ENCODE data around the gene TSHR.
"Not testable (repeated sequence)": the region's sequence is repeated elsewhere in the genome, so short reads cannot be mapped to it uniquely, and the experiment has no call there.

Gene TSHR

GRCh38 chr14:80953211-80953610, 2.2 kb upstream of the TSHR start:
- not testable (repeated sequence) for DNase-seq

GRCh38 chr14:80954687-80955299, 628 bp upstream of the TSHR start:
- DNase-seq = peak; percentile 81

DNA sequence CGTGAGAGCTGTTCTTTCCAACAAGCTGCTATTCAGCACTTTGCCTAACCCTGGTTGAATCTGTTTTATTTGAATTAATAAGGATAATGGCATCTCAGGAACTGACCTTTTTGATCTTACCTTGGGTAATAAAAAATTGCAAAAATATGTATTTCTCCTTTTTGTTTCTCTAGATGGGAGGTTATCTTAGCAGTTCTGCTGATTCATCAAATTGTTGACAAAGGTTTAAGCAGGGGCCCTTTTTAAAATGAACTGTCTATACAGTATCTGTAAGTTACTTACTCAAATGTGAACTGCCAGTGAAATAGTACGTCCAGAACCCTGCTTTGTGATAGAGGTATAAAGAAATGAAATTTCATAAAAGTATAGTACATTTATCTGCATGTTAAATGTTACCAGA, 681 bp downstream of the TSHR start:
- no peak for DNase-seq

DNA sequence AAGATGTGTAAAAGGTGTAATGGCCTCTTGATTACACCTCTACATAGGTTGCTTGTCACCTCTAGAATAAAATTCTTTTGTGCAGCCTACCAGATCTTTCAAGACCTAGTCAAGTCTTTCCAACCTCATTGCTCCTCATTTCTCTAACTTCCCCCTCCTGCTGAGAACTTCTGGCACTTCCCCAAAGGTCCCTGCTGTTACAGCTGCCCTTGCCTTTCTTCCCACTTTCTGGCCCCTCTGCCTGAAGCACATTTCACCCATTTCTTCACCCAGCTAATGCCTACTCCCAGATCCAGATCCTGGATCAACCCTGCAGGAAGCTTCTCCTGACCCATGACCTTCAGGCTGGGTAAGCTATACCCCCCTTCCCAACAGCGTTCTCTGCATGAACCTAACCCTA, 1.5 kb downstream of the TSHR start:
- no peak for DNase-seq

- no peak for DNase-seq
Measured at GRCh38 chr14:80957613-80958012, 2.2 kb downstream of the TSHR start.

DNA sequence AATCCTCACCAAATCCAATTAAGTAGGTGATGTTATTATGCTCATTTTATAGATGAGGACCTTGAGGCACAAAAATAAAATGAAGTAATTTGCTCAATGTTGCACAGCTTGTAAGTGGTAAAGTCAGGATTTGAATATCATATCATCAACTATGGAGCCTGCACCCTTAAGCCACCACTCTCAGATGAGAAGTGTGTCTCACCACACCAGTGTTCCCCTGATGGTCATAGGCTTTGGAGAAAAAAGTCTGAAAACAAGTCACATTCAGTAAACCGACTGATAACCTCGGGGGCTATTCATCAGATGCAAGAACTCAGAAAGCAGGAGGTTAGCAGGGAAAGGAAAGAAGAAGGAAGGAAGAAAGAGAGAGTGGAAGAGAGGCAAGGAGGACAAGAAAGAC, 2.8 kb downstream of the TSHR start:
- no peak for DNase-seq

GRCh38 chr14:80958939-80959338, 3.5 kb downstream of the TSHR start:
- no peak for DNase-seq

- no peak for DNase-seq
Measured at GRCh38 chr14:80959496-80959895, 4.1 kb downstream of the TSHR start.

GRCh38 chr14:80965037-80965436, 9.6 kb downstream of the TSHR start:
- no peak for DNase-seq

DNA sequence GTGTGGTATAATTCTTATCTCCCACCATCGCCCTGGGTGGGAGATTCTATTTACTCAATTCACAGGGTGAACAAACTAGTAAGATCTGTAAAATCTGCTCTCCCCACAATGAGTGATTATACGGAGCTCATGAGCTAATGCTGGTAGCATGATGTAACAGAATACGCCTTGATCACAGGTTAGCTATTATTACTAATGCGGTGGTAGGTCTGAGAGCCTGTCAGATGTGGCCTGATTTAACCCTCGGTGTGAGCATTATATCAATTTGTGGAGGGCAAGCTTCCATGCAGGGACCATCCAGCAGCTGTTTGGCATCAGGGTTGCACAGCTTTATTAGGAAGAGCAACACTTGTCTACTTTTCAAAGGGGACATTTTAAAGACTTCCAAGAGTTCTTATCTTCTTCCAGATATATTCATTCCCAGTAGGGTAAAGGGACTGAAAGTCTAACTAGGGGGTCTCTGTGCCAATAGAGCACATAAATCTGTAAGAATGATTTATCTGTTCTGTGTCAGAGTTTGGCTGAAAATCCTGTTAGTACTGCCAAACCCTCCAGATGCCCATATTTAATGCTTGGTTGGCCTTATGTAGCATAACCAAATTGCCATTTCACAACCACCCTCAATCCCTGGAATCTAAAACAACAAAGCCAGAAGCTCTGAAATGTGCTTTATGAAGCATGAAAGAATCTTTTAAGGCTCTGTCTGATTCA, 18.7 kb downstream of the TSHR start:
- no peak for DNase-seq

DNA sequence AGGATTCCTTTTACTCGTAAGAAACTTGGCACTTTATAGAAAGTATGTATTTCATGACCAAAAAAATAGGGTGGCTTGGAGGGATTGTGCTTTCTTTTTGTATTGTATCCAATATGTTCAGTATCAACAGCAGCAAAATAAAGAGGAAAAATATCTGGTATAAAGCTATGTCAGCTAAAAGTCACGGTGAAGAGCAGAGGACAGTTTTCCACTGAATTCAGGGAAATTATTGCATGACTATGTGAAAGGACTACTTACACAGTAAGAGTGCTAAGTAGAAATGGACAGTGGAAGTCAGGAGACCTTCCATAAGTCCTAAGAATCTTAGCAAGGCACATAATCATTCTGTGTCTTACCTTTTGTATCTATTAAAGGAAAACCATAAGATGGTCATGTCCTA, 19.3 kb downstream of the TSHR start:
- no peak for DNase-seq

- no peak for DNase-seq
Measured at GRCh38 chr14:80977221-80977620, 21.8 kb downstream of the TSHR start.

GRCh38 chr14:80978403-80978802, 23.0 kb downstream of the TSHR start:
- no peak for DNase-seq

- no peak for DNase-seq
Measured at GRCh38 chr14:80979951-80980350, 24.5 kb downstream of the TSHR start.

DNA sequence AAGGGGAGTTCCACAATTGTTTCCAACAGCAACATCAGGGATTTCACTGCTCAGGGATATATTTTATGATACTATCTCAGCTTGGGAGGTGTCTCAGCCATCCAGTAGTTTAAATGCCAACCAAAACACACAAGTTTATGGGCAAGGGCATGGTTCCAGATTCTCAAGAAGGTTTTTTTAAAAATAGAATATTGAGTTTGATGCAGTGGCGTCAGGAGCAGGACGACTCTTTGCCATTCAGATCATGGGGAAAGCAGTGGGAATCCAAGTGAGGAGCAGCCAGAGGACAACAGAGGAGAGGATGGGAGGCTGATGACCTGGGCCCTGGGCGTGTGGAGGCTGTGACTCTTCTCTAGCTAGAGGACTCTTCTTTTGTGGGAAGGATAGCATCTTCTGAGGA, 25.7 kb downstream of the TSHR start:
- no peak for DNase-seq

- DNase-seq = no peak
Measured at GRCh38 chr14:80981673-80982072, 26.3 kb downstream of the TSHR start.

GRCh38 chr14:80982711-80983110, 27.3 kb downstream of the TSHR start:
- no peak for DNase-seq

- peak; percentile 76 for DNase-seq
Measured at GRCh38 chr14:80987235-80988032, 32.0 kb downstream of the TSHR start.

DNA sequence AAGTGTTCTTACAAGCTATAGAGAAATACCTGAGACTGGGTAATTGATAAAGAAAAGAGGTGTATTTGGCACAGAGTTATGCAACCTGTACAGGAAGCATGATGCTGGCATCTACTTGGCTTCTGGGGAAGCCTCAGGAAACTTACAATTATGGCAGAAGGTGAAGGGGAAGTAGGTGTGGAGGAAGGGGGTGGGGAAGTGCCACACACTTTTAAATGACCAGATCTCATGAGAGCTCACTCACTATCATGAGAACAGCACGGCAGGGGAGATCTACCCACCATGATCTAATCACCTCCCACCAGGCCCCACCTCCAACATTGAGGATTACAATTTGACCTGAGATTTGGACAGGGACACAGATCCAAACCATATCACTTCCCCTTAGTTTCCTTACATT, 32.8 kb downstream of the TSHR start:
- DNase-seq = no peak

GRCh38 chr14:80988735-80989429, 33.5 kb downstream of the TSHR start:
- no peak for DNase-seq

DNA sequence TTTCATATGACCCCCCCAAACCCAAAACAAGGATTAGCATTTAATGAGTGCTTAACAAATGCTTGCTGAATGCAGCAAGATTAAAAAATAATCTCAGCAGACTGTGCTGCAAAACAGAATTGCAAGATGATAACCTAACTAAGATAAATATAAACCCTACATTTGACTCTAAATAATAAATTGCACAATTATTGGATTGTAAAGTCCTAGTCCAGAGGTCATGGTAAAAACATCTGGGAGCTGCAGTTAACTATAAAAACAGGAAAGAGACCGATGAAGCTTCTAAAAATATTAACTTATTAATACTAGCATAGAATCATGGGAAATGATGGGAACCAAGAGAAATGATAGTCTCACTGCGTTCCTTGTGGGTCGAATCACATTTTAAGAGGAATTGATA, 37.2 kb downstream of the TSHR start:
- DNase-seq = no peak

DNA sequence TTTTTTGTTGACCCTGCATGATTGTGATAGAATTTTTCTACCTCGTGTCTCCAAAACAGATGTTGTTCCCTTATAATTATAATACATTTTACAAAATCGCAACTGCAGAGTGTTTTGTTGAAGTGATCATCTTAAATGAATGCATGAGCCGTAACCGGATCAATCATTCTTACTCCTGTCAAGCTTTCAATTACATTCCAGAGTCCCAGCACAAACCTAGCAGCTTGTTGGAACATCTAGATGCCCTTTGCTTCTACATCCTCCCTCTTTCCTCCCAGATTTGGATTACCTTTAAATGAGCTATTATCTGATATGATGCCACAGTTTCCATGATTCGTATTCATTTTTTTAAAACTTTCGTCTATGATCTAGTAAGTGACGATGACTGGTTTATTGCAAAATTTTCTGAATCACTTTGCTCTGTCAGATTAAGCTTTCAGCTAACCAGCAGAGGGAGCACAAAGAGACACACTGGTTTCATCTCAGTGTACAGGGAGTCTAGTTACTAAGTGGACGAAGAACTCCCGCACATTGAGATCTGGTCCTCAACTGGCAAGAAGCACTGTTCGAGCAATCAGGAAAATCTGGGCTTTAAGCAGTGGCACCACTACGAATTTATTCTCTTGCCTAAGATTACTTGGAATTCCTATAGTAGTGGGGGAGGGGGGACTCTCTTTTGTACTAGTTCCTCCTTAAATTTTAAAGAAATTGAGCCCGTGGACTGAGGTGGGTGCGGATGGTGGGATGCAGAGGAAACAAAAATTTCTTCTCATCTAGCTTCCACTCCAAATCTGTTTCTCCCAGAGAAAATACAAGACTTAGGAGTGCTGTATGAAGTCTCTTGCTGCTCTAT, 40.9 kb downstream of the TSHR start:
- peak; percentile 25 for DNase-seq

- DNase-seq = no peak
Measured at GRCh38 chr14:81001447-81001846, 46.0 kb downstream of the TSHR start.
